Measurements from ENCODE around the gene TMEM176B. TPM values are rescaled to one million over a fixed set of nuclear protein-coding genes. Genes with fewer than 3 reads are reported as not detected.

Gene TMEM176B
- total RNA-seq, 5 donors from 2014 or later (not counting 1 experiment from before 2014, with no cell fraction given): 0.30 to 0.92 (median 0.63) TPM; not detected in 1

DNA sequence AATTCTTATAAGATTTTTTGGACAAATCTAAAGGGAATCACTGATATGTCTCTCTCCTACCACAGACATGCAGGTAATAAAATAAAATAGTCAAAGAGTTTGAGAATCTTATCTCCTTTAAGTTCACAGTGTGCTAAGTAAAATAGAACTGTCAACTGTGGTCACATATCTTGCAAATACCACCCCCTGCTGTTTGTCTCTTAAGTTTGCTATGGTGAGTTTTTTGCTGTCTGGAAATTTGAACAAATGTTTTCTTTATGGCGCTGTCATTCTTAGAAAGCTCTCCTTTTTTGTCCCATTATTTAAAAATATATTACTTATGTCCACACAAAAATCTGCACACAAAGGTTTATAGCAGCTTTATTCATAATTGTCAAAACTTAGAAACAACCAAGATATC is 43.3 kb downstream of the TMEM176B start:
- Histone ChIP-seq H3K9me3 (no peaks in the 10 kb centered on the region), H3K27ac (ENCODE audit: low read length) (peak overlapping the region; percentile 77), H3K27me3 (replicated peaks in 1 of 2; ENCODE audit: control insufficient read depth in 2 of 2, extremely low read depth in 1 of 2, insufficient read depth in 2 of 2, low read length in 1 of 2) (no peaks in the 10 kb centered on the region), H3K4me3 (ENCODE audit: control insufficient read depth in 1 of 2, extremely low read depth in 1 of 2, low read length in 1 of 2) (no peak overlapping the region), H3K4me1 (ENCODE audit: control insufficient read depth in 1 of 2, extremely low read depth in 1 of 2, insufficient read depth in 2 of 2, low read length in 2 of 2) (peaks cover 32 to 43% of the 10 kb centered on the region in 2 experiments), H3K36me3 (ENCODE audit: control insufficient read depth in 2 of 2, extremely low read depth in 1 of 2, insufficient read depth in 1 of 2, low read length in 1 of 2) (no peaks in the 10 kb centered on the region)
- peak in 4 of 35 experiments; percentile 41 to 82 (median 44) for DNase-seq
- H3K27me3 Mint-ChIP-seq: no peaks in the 10 kb centered on the region
- CTCF ChIA-PET: interaction anchor here (0.6 to 3.0 kb wide), 10 partner anchors 22 to 317 kb away, joined by 3 to 68 read pairs (median 4); partner anchors contain the start of genes GIMAP2 (in 1 of the 2) and GIMAP8 (in 1 of the 2)
- H3K4me3 Mint-ChIP-seq: peak overlapping the region; percentile 63 to 79 (median 68)
- peak in 3 of 4 experiments; percentile 28 to 53 (median 28) for ATAC-seq (replicated peaks in 1 of 4)
- POLR2A ChIA-PET: interaction anchor here (1.0 to 1.2 kb wide), 2 partner anchors 241 to 242 kb away, joined by 4 read pairs; partner anchors contain the start of gene GIMAP7 (in 1 of the 2)
- no CpG with 5 or more reads among the region's 1 CpG for WGBS (ENCODE audit: insufficient coverage)
- peaks cover 8% of the 10 kb centered on the region for H3K36me3 Mint-ChIP-seq
- H3K27ac Mint-ChIP-seq: peak overlapping the region; percentile 98 to 99
- H3K9me3 Mint-ChIP-seq: peaks cover 2 to 6% (median 4%) of the 10 kb centered on the region in 3 donors
- peaks cover 48 to 53% (median 49%) of the 10 kb centered on the region in 3 donors for H3K4me1 Mint-ChIP-seq

DNA sequence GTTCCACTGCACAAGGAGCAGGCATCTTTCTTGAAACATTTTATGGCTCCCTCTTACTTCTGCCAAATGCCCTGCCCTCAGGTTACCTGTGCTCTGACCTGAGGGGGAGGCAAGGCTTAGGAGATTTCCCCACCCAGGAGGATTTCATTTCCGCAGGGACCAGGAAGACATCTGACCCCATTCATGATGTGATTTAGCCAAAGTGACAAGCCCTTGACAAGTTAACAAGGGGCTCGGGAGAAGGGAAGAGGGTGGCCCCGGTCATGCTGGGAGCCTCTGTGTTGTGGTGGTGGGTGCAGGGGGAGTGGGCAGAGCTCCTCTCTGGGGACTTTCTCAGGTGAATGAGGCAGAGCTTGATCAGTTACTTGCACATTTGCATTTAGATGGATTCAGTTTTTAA is 44.0 kb downstream of the TMEM176B start:
- ATAC-seq (replicated peaks in 1 of 4) (peak in 2 of 4 experiments; percentile 0 to 43), DNase-seq (peak in 3 of 35 experiments; percentile 28 to 51 (median 41))
- Mint-ChIP-seq H3K9me3 (peaks cover 0 to under 1% (median 0%) of the 10 kb centered on the region in 3 donors), H3K27ac (peak overlapping the region; percentile 98 to 99), H3K27me3 (no peaks in the 10 kb centered on the region), H3K4me3 (peak overlapping the region; percentile 63 to 79 (median 68)), H3K4me1 (peaks cover 48 to 57% (median 52%) of the 10 kb centered on the region in 3 donors), H3K36me3 (peaks cover under 1% of the 10 kb centered on the region)
- ChIA-PET POLR2A (interaction anchor here (0.6 to 1.5 kb wide), 7 partner anchors 70 to 307 kb away, joined by 3 to 7 read pairs (median 5); partner anchors contain the start of genes GIMAP2 (in 1 of the 2) and GIMAP8 (in 1 of the 2)), CTCF (interaction anchor here (0.6 to 3.0 kb wide), 17 partner anchors 10 to 400 kb away, joined by 3 to 68 read pairs (median 5); partner anchors contain the start of genes GIMAP1 (in 1 of the 2), GIMAP2 (in 1 of the 2), GIMAP7 (in 1 of the 2) and GIMAP8 (in 1 of the 2))
- Histone ChIP-seq H3K36me3 (ENCODE audit: control insufficient read depth in 2 of 2, extremely low read depth in 1 of 2, insufficient read depth in 1 of 2, low read length in 1 of 2) (no peaks in the 10 kb centered on the region), H3K4me3 (ENCODE audit: control insufficient read depth in 1 of 2, extremely low read depth in 1 of 2, low read length in 1 of 2) (peak overlapping the region; percentile 1 to 9), H3K27me3 (replicated peaks in 1 of 2; ENCODE audit: control insufficient read depth in 2 of 2, extremely low read depth in 1 of 2, insufficient read depth in 2 of 2, low read length in 1 of 2) (no peaks in the 10 kb centered on the region), H3K27ac (ENCODE audit: low read length) (peak overlapping the region; percentile 77), H3K9me3 (no peaks in the 10 kb centered on the region), H3K4me1 (ENCODE audit: control insufficient read depth in 1 of 2, extremely low read depth in 1 of 2, insufficient read depth in 2 of 2, low read length in 2 of 2) (peaks cover 35 to 47% of the 10 kb centered on the region in 2 experiments)
- WGBS (ENCODE audit: insufficient coverage): 32% methylated on average over 2 of the region's 3 CpGs

DNA sequence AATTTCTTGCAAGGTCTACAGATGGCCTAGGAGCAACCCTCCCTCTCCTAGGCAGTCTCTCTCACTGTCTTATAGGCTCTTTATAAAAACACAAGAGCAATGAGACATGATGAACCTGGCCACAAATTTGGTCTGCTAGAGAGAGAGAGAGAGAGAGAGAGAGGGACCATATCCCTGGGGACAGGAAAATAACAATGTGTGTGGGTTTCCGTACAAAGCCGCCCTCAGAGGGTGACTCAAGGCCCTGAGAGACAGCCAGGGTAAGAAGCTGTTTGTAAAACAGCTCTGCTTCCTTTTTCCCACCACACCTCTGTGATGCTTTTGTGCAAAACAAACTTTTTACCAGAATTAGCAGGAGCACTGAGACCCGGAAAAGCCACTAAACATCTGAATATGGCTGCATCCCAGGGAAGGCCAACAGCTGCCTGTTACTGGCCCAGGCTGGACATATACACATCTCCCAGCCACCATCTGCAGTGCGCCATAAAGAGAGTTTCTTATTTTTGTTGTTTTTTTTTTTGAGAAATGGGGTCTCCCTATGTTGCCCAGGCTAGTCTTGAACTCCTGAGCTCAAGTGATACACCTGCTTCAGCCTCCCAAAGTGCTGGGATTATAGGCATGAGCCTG is 44.6 kb downstream of the TMEM176B start:
- Histone ChIP-seq H3K9me3 (no peaks in the 10 kb centered on the region), H3K27ac (ENCODE audit: low read length) (peak overlapping the region; percentile 77), H3K27me3 (replicated peaks in 1 of 2; ENCODE audit: control insufficient read depth in 2 of 2, extremely low read depth in 1 of 2, insufficient read depth in 2 of 2, low read length in 1 of 2) (no peaks in the 10 kb centered on the region), H3K4me3 (ENCODE audit: control insufficient read depth in 1 of 2, extremely low read depth in 1 of 2, low read length in 1 of 2) (peak overlapping the region; percentile 1 to 9), H3K36me3 (ENCODE audit: control insufficient read depth in 2 of 2, extremely low read depth in 1 of 2, insufficient read depth in 1 of 2, low read length in 1 of 2) (no peaks in the 10 kb centered on the region), H3K4me1 (ENCODE audit: control insufficient read depth in 1 of 2, extremely low read depth in 1 of 2, insufficient read depth in 2 of 2, low read length in 2 of 2) (peaks cover 35 to 48% of the 10 kb centered on the region in 2 experiments)
- no CpG with 5 or more reads among the region's 4 CpGs for WGBS (ENCODE audit: insufficient coverage)
- Mint-ChIP-seq H3K27me3 (no peaks in the 10 kb centered on the region), H3K9me3 (no peaks in the 10 kb centered on the region), H3K36me3 (no peaks in the 10 kb centered on the region), H3K27ac (peak overlapping the region; percentile 98 to 99), H3K4me3 (peak overlapping the region; percentile 63 to 79 (median 68)), H3K4me1 (peaks cover 51 to 63% (median 56%) of the 10 kb centered on the region in 3 donors)
- ATAC-seq (replicated peaks in 1 of 4) (peak; percentile 84 to 88 (median 86)), DNase-seq (peak in 34 of 35 experiments; percentile 51 to 86 (median 68))
- ChIA-PET CTCF (interaction anchor here (0.6 to 3.0 kb wide), 28 partner anchors 9 to 399 kb away, joined by 3 to 68 read pairs (median 4); partner anchors contain the start of genes GIMAP1 (in 1 of the 2), GIMAP2 (in 1 of the 2), GIMAP7 (in 1 of the 2) and GIMAP8 (in 1 of the 2)), POLR2A (interaction anchor here (0.6 to 1.5 kb wide), 8 partner anchors 70 to 306 kb away, joined by 3 to 7 read pairs (median 6); partner anchors contain the start of genes GIMAP2 (in 1 of the 2) and GIMAP8 (in 1 of the 2))

DNA sequence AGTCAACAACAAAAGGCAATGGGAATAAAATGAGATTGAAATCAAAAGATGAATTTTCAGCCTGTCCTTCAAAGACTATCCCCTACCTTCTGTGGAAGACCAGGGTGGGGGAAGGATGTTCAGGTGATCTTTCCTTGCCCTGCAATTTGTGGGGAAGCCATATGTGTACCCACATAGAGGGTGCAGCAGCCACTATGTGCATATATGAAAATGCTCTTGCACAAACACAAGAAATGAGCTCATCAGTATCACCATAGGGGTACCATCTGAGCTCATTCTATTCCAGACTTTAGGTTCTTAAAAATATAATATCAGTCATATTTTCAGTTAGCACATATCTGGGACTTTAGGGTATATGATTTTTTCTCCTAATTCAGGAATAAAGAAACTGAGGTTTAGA is 45.2 kb downstream of the TMEM176B start:
- Mint-ChIP-seq H3K36me3 (no peaks in the 10 kb centered on the region), H3K4me3 (peak overlapping the region; percentile 63 to 79 (median 68)), H3K27ac (peak overlapping the region; percentile 98 to 99), H3K4me1 (peaks cover 58 to 69% (median 62%) of the 10 kb centered on the region in 3 donors), H3K9me3 (no peaks in the 10 kb centered on the region), H3K27me3 (no peaks in the 10 kb centered on the region)
- H3K27ac ChIP-seq (ENCODE audit: low read length): peak overlapping the region; percentile 77
- CTCF ChIA-PET: interaction anchor here (0.7 to 3.0 kb wide), 25 partner anchors 9 to 398 kb away, joined by 3 to 68 read pairs (median 4); partner anchors contain the start of genes GIMAP1 (in 1 of the 2), GIMAP2 (in 1 of the 2), GIMAP7 (in 1 of the 2) and GIMAP8 (in 1 of the 2)
- H3K9me3 ChIP-seq: no peaks in the 10 kb centered on the region
- POLR2A ChIA-PET: interaction anchor here (0.6 to 1.5 kb wide), 5 partner anchors 38 to 306 kb away, joined by 3 to 7 read pairs (median 6); partner anchors contain the start of gene GIMAP2 (in 1 of the 2)
- no peak overlapping the region for H3K4me3 ChIP-seq (ENCODE audit: control insufficient read depth in 1 of 2, extremely low read depth in 1 of 2, low read length in 1 of 2)
- H3K36me3 ChIP-seq (ENCODE audit: control insufficient read depth in 2 of 2, extremely low read depth in 1 of 2, insufficient read depth in 1 of 2, low read length in 1 of 2): no peaks in the 10 kb centered on the region
- H3K4me1 ChIP-seq (ENCODE audit: control insufficient read depth in 1 of 2, extremely low read depth in 1 of 2, insufficient read depth in 2 of 2, low read length in 2 of 2): peaks cover 36 to 49% of the 10 kb centered on the region in 2 experiments
- peak in 1 of 35 experiments; percentile 43 for DNase-seq
- H3K27me3 ChIP-seq (replicated peaks in 1 of 2; ENCODE audit: control insufficient read depth in 2 of 2, extremely low read depth in 1 of 2, insufficient read depth in 2 of 2, low read length in 1 of 2): no peaks in the 10 kb centered on the region
- ATAC-seq (replicated peaks in 1 of 4): peak; percentile 17 to 40 (median 37)

DNA sequence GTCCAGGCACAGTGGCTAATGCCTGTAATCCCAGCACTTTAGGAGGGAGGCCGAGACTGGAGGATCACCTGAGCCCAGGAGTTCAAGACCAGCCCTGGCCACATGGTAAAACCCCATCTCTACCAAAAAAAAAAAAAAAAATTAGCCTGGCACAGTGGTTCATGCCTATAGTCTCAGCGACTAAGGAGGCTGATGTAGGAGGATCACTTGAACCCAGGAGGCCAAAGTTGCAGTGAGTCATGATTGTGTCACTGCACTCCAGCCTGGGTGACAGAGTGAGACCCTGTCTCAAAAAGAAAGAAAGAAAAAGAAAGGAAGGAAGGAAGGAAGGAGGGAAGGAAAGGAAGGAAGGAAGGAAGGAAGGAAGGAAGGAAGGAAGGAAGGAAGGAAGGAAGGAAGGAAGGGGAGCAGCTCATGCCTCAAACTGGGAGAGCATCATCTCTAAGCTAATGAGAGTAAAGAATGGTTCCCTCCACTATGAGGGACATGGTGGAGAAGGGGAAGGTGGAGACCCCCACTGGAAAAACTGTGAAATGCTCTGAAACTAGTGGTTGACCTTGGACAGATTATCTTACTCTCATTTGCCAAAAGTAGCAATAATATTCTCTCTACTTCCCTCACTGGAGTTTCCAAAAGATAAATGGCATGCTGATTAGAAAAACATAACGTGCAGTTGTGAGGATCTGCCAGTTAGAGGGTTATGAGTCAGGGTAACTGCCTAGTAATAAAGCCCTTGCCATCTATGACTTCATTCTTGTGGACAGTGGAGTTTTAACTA is 46.1 kb downstream of the TMEM176B start:
- Mint-ChIP-seq H3K27me3 (no peaks in the 10 kb centered on the region), H3K4me3 (peak overlapping the region in 2 of 3 donors; percentile 7 to 61), H3K36me3 (no peaks in the 10 kb centered on the region), H3K27ac (peak overlapping the region; percentile 96 to 99), H3K9me3 (no peaks in the 10 kb centered on the region), H3K4me1 (peaks cover 65 to 78% (median 71%) of the 10 kb centered on the region in 3 donors)
- ChIA-PET POLR2A (interaction anchor here in 1 of 2 donors (0.7 kb wide), 1 partner anchor 76 kb away, joined by 8 read pairs; no protein-coding TSS in a partner anchor), CTCF (interaction anchor here in 1 of 2 donors (0.6 to 1.1 kb wide), 3 partner anchors 13 to 215 kb away, joined by 3 to 4 read pairs (median 3); no protein-coding TSS in a partner anchor)
- no CpG with 5 or more reads among the region's 3 CpGs for WGBS (ENCODE audit: insufficient coverage)
- no peaks in the 10 kb centered on the region for H3K9me3 ChIP-seq
- H3K4me1 ChIP-seq (ENCODE audit: control insufficient read depth in 1 of 2, extremely low read depth in 1 of 2, insufficient read depth in 2 of 2, low read length in 2 of 2): peaks cover 39 to 56% of the 10 kb centered on the region in 2 experiments
- H3K27me3 ChIP-seq (replicated peaks in 1 of 2; ENCODE audit: control insufficient read depth in 2 of 2, extremely low read depth in 1 of 2, insufficient read depth in 2 of 2, low read length in 1 of 2): no peaks in the 10 kb centered on the region
- H3K4me3 ChIP-seq (ENCODE audit: control insufficient read depth in 1 of 2, extremely low read depth in 1 of 2, low read length in 1 of 2): no peak overlapping the region
- H3K27ac ChIP-seq (ENCODE audit: low read length): peak overlapping the region; percentile 77
- H3K36me3 ChIP-seq (ENCODE audit: control insufficient read depth in 2 of 2, extremely low read depth in 1 of 2, insufficient read depth in 1 of 2, low read length in 1 of 2): no peaks in the 10 kb centered on the region
- no peak for ATAC-seq (replicated peaks in 1 of 4)
- peak in 1 of 35 experiments; percentile 65 for DNase-seq
